ENCODE measurements around the gene ACAA1. TPM values are rescaled to one million over a fixed set of nuclear protein-coding genes. Genes with fewer than 3 reads are reported as not detected.
A peak's percentile ranks its signal among the peaks of the same experiment; 100 is the strongest.

The ACAA1 gene
- total and polyA plus RNA-seq, 9 of the 15 experiments (the other 6 are each of a cell fraction or from before 2014, with no cell fraction given): 4.0 to 88.9 (median 57.2) TPM

GRCh38 chr3:38130631-38131065, 6.3 kb downstream of the ACAA1 start:
- ATAC-seq: no peak
- Histone ChIP-seq H3K4me2 (ENCODE audit: insufficient read depth, low read length) (no peak overlapping the region), H3K27ac (ENCODE audit: extremely low read depth, low read depth, low read length) (no peak overlapping the region), H3K27me3 (ENCODE audit: control insufficient read depth in 2 of 2, insufficient read depth in 2 of 2, low read length in 2 of 2) (no peaks in the 10 kb centered on the region), H3K36me3 (ENCODE audit: control insufficient read depth, insufficient read depth, low read length) (peaks cover 96% of the 10 kb centered on the region), H3K4me3 (no peak overlapping the region), H3K79me2 (ENCODE audit: control insufficient read depth, insufficient read depth, low read length) (peaks cover 7% of the 10 kb centered on the region), H3K9ac (ENCODE audit: insufficient read depth in 1 of 2, low read depth in 2 of 2, low read length in 2 of 2) (peak overlapping the region in 1 of 2 experiments; percentile 22; a peak in 1 of 4 replicates), H4K20me1 (replicated peaks; ENCODE audit: control insufficient read depth, insufficient read depth, low read length) (peaks cover 4% of the 10 kb centered on the region; the same call in 1 of the 2 replicates), H3K9me3 (replicated peaks; ENCODE audit: control insufficient read depth, insufficient read depth, low read depth, low read length) (no peaks in the 10 kb centered on the region), H2AFZ (ENCODE audit: low read depth, low read length) (no peak overlapping the region), H3K9me1 (ENCODE audit: control insufficient read depth, insufficient read depth, low read length) (no peaks in the 10 kb centered on the region), H3K4me1 (replicated peaks in 1 of 2; ENCODE audit: control insufficient read depth in 2 of 2, insufficient read depth in 2 of 2, low read length in 2 of 2) (peaks cover 0 to 1% of the 10 kb centered on the region in 2 experiments; a peak in 1 of 5 replicates)
- 92% methylated on average over 3 of the region's 3 CpGs for WGBS (ENCODE audit: insufficient coverage, low coverage, missing lambda C conversion rate)
- TF ChIP-seq KHSRP (IDR thresholded peaks at IDR 0.05) (no peak), ZNF551 (CRISPR knock-in tag; IDR thresholded peaks at IDR 0.05) (no peak), ZNF224 (CRISPR knock-in tag; IDR thresholded peaks at IDR 0.05) (no peak), FOXP4 (CRISPR knock-in tag; IDR thresholded peaks at IDR 0.05; ENCODE audit: borderline replicate concordance) (no peak), GMEB1 (CRISPR knock-in tag; IDR thresholded peaks at IDR 0.05) (no peak), FOXP1 (CRISPR knock-in tag; IDR thresholded peaks at IDR 0.05) (peak; percentile 44; the same call in 1 of the 2 replicates)
- ChIA-PET POLR2A (interaction anchor here (0.6 to 1.5 kb wide), 6 partner anchors 9 to 194 kb away, joined by 3 to 5 read pairs (median 4); partner anchors contain the start of gene OXSR1), CTCF (ENCODE audit: low intra/inter-chr PET ratio) (no interaction called here)
- no peak for DNase-seq (ENCODE audit: extremely low read depth in 1 of 4, low spot score in 3 of 4)
- FAIRE-seq: no peak
- BruUV-seq (replicated peaks): no TSS peak
- in situ Hi-C loops (cut with MboI): loop anchor here (10.0 kb wide), 2 partner anchors 214 to 344 kb away; partner anchors contain the start of gene XYLB
- intact Hi-C loops (cut with micrococcal nuclease): loop anchor here (1.0 to 10.0 kb wide), 4 partner anchors 94 to 524 kb away; partner anchors contain the start of gene SLC22A14

Data from K562 (cell line).